Erythroblast (primary cell): ENCODE measurements around the gene PCBP3.

Experiments used
- DNase-seq, 2 experiments: peaks; one replicate each; lab custom pipeline; 2025; lab: John Stamatoyannopoulos, UW
- GATA1 ChIP-seq: IDR thresholded peaks from 2 replicates; pipeline ENCODE4 v1.6.1; 2011; ENCODE audit warnings: low read depth, mild to moderate bottlenecking, control low read depth, low read length, moderate library complexity
- POLR2A ChIP-seq: IDR thresholded peaks from 2 replicates; pipeline ENCODE4 v1.6.1; 2011; ENCODE audit warnings: mild to moderate bottlenecking, low read length

Gene PCBP3

DNA sequence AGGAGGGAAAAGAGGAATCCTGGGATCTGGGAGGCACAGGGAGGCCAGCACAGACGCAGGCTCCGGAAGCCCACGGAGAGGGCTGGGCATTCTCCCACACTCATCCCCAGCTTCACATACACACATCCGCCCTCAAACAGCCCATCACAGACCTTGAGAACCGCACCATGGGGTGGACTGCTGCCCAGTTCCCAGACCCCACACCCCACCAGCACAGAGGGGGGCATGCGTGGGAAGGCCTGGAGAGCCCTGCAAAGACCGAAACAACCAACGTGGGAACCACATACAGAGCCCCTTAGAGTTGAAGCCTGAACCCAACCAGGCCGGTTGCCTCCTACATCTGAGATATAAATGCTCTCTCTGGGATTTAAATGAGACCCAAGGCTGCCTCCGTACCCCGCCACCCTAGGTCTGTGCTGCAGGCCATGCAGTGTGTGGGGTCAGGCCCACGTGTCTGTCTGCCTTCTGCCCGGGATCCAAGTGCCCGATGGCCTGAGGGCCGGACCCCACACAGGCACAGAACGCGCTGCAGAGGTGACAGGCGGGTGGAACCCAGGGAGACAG, 211.8 kb downstream of the PCBP3 start:
- DNase-seq: no peak
- TF ChIP-seq POLR2A (no peak), GATA1 (no peak)

DNA sequence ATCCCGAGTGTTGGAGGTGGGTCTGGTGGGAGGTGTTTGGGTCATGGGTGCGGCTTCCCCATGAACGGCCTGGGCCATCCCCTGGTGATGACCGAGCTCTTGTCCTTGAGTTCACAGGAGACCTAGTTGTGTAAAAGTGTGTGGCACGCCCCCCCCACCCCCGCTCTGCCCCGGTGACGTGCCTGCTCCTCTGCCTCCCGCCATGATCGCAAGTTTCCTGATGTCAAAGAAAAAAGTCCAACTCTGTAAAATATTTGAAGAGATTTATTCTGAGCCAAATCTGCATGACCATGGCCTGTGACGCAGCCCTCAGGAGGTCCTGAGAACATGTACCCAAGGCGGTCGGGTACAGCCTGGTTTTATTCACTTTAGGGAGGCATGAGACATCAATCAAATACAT, 212.9 kb downstream of the PCBP3 start:
- no peak for DNase-seq
- TF ChIP-seq POLR2A (no peak), GATA1 (no peak)

DNA sequence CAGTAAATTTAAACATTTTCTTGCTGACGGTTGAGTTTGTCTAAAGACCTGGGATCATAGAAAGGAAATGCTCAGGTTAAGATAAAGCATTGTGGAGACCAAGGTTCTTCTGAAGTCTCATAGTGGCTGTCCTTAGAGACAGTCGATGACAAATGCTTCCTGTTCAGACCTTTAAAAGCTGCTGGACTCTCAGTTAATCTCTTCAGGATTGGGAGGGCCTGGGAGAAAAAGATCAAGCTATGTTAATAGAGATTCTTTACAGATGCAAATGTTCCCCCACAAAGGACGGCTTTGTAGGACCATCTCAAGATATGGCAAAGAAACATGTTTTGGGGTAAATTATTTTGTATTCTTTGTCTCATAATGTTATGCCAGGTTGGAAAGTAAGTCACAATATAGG, 213.4 kb downstream of the PCBP3 start:
- no peak for TF ChIP-seq GATA1
- no peak for TF ChIP-seq POLR2A
- DNase-seq: no peak

DNA sequence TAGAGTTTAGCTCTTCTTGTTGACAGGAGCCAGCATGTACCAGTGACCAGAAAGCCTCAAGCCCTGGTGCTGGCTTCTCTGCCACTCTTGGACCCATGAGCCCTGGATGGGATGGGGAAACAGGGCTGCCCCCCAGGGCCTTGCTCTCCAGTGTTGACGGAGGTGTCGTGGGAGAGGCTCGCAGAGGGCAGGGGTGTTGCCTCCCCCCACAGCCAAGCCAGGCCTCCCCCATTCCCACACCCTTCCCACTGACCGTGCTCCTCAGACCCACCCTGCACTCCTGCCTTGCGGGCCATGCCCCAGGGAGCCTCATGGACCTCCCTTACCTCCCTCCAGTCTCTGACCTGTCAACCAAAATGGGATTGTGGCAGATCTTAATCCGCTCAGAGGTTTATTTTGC, 214.2 kb downstream of the PCBP3 start:
- no peak for TF ChIP-seq GATA1
- TF ChIP-seq POLR2A: no peak
- no peak for DNase-seq

DNA sequence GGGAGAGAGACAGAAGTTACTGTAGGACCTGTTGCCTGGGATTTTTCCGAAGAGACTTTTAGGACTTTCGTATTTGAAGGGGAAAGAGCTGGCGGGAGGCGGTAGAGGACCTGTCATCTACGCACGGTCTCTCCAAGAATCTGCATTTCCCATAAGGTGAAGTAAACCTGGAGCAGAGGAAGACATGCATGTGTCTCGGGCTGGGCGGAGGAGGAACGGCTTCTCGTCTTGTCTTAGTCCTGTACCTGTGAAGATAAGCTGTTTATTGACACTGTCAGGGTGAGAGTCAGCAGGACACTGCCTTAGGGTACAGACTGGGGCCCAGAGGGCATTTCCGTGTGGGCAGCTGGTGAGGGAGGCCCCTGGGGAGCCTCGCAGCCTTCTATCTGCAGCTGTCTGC, 214.7 kb downstream of the PCBP3 start:
- no peak for TF ChIP-seq POLR2A
- TF ChIP-seq GATA1: no peak
- no peak for DNase-seq

DNA sequence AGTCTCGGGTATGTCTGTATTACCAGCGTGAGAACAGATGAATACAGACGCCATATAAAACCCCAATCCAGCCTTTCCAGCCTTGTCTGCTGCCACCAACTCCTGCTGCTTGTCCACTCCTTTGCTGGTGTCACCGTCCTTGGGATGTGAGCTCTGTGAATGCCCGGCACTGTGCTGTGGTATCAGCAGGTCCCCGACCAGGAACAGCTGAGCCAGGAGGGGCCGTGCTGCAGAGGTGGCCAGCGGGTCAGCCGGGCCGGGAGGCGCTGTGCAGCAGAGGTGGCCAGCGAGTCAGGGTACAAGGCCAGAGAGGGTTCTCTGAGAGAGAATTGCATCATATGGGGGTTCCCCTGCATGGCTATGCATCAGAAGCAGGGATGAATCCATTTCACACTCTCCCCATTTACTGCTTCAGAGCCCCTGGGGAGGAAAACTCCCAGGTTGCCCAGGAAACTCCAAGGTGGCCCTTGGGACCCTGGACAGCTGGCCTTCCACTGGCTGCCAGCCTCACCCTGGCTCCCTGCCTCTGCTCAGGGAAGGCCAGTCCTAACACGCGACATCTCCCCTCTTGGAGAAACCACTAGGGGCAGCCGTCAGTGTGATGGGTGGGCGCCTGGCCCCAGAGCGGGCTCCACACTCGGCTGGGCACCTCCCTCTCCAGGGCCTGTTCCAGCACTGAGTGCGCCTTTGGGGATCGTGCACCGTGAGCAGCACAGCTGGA, 215.7 kb downstream of the PCBP3 start:
- no peak for DNase-seq
- no peak for TF ChIP-seq POLR2A
- TF ChIP-seq GATA1: no peak

DNA sequence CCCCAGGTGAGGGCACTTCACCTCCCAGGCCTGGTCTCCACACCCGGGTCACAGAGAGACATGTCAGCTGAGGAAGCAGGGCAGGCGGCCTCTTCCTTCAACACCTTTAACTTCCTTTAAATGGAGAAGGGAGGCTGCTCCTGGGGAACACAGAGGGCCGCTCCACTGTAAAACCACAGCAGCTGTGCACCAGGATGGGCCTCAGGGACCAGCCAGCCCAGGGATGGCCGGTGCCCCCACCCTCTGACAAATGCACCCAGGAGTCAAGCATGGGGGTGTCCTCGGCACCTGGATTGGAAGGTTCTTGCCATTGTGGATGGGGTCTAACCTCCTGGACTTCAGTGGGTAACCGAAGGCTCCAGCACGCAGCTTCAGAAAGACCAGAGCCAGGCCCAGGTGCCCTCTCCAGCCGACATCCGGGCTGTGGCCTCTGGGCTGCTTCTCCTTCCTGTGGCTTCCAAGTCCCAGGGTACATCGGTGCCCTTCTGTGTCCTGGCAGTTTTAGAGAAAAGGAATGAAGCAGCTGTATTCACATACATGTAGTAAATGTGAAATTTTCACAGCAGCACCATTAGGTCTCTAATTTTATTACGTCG, 216.3 kb downstream of the PCBP3 start:
- TF ChIP-seq POLR2A (no peak), GATA1 (no peak)
- DNase-seq: no peak

DNA sequence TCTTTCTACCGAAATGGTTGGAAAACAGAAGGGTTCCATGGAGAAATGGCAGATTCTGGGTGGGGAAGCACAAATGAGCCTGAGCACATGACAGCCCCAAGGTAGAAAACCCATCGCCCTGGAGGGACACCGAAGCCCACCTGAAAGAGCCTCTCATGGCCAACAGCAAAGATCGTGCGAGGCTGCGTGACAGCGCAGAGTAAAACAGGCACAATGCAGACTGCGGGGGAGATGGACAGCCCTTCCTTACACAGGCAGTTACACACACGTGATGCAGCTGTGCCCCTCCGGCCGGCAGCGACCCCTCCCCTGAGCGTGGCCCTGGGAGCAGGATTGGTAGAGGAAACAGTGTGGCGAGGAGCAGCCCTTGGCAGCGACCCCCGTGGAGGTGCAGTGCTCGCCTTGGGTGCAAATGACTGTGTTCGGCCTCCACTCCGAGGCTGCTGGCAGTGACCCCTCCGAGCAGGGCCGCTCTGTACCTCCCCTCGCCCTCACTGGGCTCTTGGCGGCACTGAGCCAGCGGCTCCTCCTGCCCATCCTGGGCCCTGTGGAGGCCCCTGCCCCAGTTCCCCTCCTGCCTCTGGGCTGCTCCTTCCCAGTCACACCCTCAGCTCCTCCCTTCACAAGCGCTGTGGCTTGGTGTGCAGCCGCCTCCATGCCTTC, 217.1 kb downstream of the PCBP3 start:
- no peak for TF ChIP-seq POLR2A
- no peak for TF ChIP-seq GATA1

DNA sequence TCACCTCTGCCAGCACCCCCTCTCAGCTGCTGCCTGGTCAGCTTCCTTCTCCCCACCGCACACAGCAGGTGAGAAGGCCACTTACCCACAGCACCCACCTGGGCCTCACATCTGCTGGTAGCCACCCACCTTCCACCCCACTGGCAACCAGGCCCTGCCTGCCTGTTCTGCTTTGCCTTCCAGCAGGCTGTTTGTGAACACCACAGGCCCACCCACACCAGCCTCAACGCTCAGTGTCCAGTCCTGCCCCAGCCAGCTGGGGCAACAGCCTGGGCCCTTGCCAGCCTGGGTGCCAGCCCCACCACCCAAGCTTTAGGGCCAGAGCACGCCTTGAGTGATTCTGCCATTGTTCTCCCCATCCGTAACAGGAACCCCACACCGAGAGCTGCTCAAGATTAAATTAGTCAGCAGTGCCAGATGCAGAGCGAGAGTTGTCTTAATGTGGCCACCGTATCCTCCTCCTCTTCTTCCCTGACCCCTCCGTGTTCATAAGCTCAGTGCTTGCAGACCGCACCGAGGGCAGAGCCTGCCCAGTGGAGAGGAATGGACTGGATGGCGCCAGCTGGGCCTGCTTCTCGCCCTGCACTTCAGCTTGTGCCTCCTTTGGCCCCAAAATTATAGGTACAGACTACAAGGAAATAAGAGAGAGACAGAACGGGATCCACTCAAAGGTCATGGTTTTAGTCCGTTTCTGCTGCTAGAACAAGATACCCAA, 217.8 kb downstream of the PCBP3 start:
- TF ChIP-seq GATA1 (no peak), POLR2A (no peak)
- no peak for DNase-seq

More for the DNA sequence above, 217.1 kb downstream of the PCBP3 start:
- no peak for DNase-seq

DNA sequence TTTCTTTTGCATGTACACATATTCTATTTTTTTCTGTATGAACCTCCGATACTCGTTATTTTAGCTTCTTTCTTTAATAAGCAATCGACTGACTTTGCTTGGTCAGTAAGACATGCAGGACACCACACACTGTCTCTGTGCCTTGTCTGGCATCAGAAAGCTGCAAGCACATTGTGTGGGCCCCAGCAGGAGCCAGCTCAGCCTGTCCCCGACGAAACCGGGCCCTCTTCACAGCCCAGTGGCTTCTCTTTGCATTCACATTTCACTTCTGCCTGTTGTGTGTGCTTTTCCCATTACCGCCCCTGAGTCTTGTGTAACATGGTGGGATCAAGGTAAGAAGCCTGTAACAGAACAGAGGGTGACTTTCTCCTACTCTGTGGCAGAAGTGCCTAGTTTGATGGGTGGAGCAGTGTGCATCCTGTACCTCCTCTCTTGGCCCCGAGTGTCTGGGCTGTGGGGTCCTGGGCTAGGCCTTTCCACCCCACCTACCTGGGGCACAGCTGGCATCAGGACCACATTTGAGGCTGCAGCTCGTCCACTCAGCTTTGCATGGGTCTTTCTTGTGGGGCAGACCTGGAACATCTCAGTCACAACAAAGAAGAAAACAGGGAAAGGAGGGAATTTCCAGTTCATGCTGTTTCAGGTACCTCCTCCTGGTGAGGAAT, 219.2 kb downstream of the PCBP3 start:
- DNase-seq: no peak
- no peak for TF ChIP-seq POLR2A
- no peak for TF ChIP-seq GATA1

DNA sequence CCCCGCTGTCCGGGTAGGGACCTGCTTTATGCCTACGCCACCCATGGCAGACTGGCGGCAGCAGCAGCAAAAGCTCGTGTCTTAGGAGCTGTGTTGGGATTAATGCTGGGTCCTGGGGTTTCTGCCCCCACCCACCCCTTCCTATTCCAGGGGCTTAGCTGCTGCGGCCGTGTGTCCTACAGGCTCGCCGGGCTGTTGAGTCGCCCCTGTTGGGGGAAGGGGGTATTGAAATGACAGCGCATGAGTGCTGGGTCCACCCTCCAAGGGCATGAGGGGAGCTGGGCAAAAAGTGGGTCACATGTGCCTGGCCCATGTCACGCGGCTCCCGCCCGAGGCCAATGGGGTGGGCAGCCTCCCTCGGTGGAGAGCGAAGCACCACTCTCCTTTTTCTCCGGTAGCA, 219.7 kb downstream of the PCBP3 start:
- DNase-seq: no peak
- TF ChIP-seq GATA1 (no peak), POLR2A (no peak)

DNA sequence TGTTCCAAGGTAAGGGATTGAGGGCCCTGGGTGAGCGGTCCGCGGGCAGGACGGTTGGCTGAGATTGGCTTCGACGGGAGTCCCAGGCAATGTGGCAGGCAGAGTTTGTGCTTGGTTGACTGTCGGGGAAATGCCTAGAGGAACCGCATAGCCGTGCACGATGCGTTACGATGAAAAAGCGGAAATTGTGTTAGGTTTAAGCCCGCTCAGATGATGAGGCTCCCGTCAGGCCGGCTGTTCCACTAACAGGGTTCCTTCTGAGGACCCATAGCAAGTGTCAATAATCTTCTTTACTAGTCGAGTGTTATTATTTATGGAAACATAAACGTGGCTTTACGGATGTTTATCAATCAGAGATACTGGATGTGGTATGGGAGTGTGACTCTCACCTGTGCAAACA, 220.2 kb downstream of the PCBP3 start:
- TF ChIP-seq POLR2A (no peak), GATA1 (no peak)
- DNase-seq: no peak

DNA sequence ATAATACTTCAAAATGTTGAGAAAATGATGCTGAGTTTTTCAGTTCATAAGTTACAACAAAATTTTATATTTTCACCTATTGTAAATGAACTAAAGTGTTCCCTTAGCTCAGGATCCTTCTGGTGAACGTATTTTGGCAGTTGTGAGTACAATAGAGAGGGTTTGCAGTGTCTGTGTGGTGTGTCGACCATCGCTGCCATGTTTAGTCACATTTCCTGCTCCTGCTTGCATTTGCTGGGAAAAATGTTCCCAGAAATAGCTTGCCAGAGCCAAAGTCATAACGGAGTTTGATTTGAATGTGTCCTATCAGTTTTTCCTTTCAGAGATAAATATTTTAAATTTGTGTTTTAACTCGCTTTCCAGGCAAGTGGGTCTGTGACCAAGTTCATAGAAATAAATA, 220.9 kb downstream of the PCBP3 start:
- TF ChIP-seq GATA1 (no peak), POLR2A (no peak)
- no peak for DNase-seq
